C4-2B (cell line): ENCODE measurements around the gene RBM26.

ENCODE experiments used
- ZFX ChIP-seq: fragments of 450-650 bp; IDR thresholded peaks from 2 replicates; pipeline ENCODE4 v1.6.1; 2017
- TF ChIP-seq, protein P1 (sequence below): fragments of 450-650 bp; conservative IDR thresholded peaks from 2 replicates; pipeline ENCODE4 v1.5.1; 2017; ENCODE audit warnings: mild to moderate bottlenecking

DNA sequence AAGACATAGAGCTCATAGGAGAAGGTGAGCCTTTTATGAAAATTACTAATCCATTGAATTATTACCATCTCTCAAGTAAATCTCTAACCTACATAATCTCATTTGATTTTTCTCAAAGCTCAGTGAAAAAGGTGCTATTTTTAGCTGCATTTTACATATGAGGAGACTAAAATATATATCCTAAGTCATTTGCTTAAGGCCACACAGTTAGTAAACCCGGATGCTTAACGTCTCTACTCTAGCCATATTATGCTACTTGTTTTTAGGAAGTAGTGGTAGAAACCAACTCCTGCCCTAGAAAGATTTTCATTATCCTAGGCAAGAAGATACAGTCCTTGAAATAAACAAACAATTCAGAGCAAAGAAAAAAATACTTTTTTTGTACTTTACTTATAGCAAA, 108.9 kb downstream of the RBM26 start:
- TF ChIP-seq, protein P1, sequence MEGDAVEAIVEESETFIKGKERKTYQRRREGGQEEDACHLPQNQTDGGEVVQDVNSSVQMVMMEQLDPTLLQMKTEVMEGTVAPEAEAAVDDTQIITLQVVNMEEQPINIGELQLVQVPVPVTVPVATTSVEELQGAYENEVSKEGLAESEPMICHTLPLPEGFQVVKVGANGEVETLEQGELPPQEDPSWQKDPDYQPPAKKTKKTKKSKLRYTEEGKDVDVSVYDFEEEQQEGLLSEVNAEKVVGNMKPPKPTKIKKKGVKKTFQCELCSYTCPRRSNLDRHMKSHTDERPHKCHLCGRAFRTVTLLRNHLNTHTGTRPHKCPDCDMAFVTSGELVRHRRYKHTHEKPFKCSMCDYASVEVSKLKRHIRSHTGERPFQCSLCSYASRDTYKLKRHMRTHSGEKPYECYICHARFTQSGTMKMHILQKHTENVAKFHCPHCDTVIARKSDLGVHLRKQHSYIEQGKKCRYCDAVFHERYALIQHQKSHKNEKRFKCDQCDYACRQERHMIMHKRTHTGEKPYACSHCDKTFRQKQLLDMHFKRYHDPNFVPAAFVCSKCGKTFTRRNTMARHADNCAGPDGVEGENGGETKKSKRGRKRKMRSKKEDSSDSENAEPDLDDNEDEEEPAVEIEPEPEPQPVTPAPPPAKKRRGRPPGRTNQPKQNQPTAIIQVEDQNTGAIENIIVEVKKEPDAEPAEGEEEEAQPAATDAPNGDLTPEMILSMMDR, result no peak
- no peak for TF ChIP-seq ZFX
